WTC11 (cell line): Measurements from ENCODE around the gene FGD2. TPM values are rescaled to one million over a fixed set of nuclear protein-coding genes. Genes with fewer than 3 reads are reported as not detected.

ENCODE experiments used
- ATAC-seq: fragments of 200-7000 bp; cut with Tn5 transposase; 2 replicates; pipeline ENCODE4 v1.10.0; 2021; ENCODE audit warnings: mild to moderate bottlenecking, moderate library complexity
- CTCF ChIA-PET: fragments of 300-600 bp; sonication (Branson Sonifier 250); formaldehyde crosslinking; loops from one replicate; lab custom pipeline; 2021; ENCODE audit warnings: antibody characterized with exemption; lab: Charles Lee
- POLR2A ChIA-PET: fragments of 350-600 bp; sonication (Branson Sonifier 250); formaldehyde crosslinking; loops from one replicate; lab custom pipeline; 2021; ENCODE audit warnings: antibody characterized with exemption; lab: Charles Lee
- DNase-seq: peaks from one replicate; pipeline ENCODE4 v3.0.0; 2021; ENCODE audit warnings: low spot score
- H3K27ac Mint-ChIP-seq: 2 replicates; pipeline ENCODE4 v1.8.0; 2021; ENCODE audit warnings: mixed read lengths
- H3K27me3 Mint-ChIP-seq: 2 replicates; pipeline ENCODE4 v1.8.0; 2021; ENCODE audit warnings: low read depth, mild to moderate bottlenecking, moderate library complexity, mixed read lengths
- H3K36me3 Mint-ChIP-seq: 2 replicates; pipeline ENCODE4 v1.8.0; 2021; ENCODE audit warnings: mixed read lengths
- H3K4me1 Mint-ChIP-seq: 2 replicates; pipeline ENCODE4 v1.8.0; 2022; ENCODE audit warnings: mixed read lengths
- H3K4me3 Mint-ChIP-seq: 2 replicates; pipeline ENCODE4 v1.8.0; 2021; ENCODE audit warnings: mild to moderate bottlenecking, moderate library complexity, mixed read lengths
- H3K9me3 Mint-ChIP-seq: 2 replicates; pipeline ENCODE4 v1.8.0; 2021; ENCODE audit warnings: mixed read lengths
- ATF1 ChIP-seq: sonication (generic); formaldehyde crosslinking; IDR thresholded peaks from 2 replicates; pipeline ENCODE4 v1.8.1; 2023; ENCODE audit warnings: mild to moderate bottlenecking, moderate library complexity, missing genetic modification reagents
- CREM ChIP-seq: sonication (generic); formaldehyde crosslinking; IDR thresholded peaks from 2 replicates; pipeline ENCODE4 v1.8.1; 2022; ENCODE audit warnings: mild to moderate bottlenecking, missing genetic modification reagents, moderate library complexity
- ESRRA ChIP-seq: sonication (generic); formaldehyde crosslinking; IDR thresholded peaks from 2 replicates; pipeline ENCODE4 v1.8.1; 2022; ENCODE audit warnings: mild to moderate bottlenecking, missing genetic modification reagents, borderline replicate concordance
- GRHL2 ChIP-seq: fragments of 250-450 bp; sonication (Bioruptor Pico); IDR thresholded peaks from 2 replicates; pipeline ENCODE4 v1.8.0; 2022; ENCODE audit warnings: mild to moderate bottlenecking, moderate library complexity; ENCODE audit not compliant: insufficient replicate concordance, severe bottlenecking
- GTF2I ChIP-seq: fragments of 250-450 bp; sonication (Bioruptor Pico); conservative IDR thresholded peaks from 2 replicates; pipeline ENCODE4 v1.4.0; 2021; ENCODE audit warnings: mild to moderate bottlenecking
- JAZF1 ChIP-seq: fragments of 250-450 bp; sonication (Bioruptor Pico); IDR thresholded peaks from 2 replicates; pipeline ENCODE4 v1.9.0; 2021; ENCODE audit warnings: moderate library complexity, mild to moderate bottlenecking, inconsistent platforms
- NFATC4 ChIP-seq: fragments of 250-450 bp; sonication (Bioruptor Pico); IDR thresholded peaks from 2 replicates; pipeline ENCODE4 v1.9.0; 2021; ENCODE audit warnings: mild to moderate bottlenecking
- OVOL2 ChIP-seq: fragments of 250-450 bp; sonication (Bioruptor Pico); IDR thresholded peaks from 2 replicates; pipeline ENCODE4 v1.9.0; 2021; ENCODE audit warnings: mild to moderate bottlenecking, borderline replicate concordance
- RELA ChIP-seq: sonication (generic); formaldehyde crosslinking; IDR thresholded peaks from 2 replicates; pipeline ENCODE4 v1.8.1; 2022; ENCODE audit warnings: missing genetic modification reagents, mild to moderate bottlenecking, borderline replicate concordance
- RORB ChIP-seq: fragments of 250-450 bp; sonication (Bioruptor Pico); IDR thresholded peaks from 2 replicates; pipeline ENCODE4 v1.9.0; 2021; ENCODE audit warnings: mild to moderate bottlenecking
- SMAD3 ChIP-seq: sonication (generic); formaldehyde crosslinking; IDR thresholded peaks from 2 replicates; pipeline ENCODE4 v1.8.0; 2022; ENCODE audit warnings: missing genetic modification reagents, mild to moderate bottlenecking, borderline replicate concordance
- SMAD4 ChIP-seq: sonication (generic); formaldehyde crosslinking; IDR thresholded peaks from 2 replicates; pipeline ENCODE4 v1.8.0; 2022; ENCODE audit warnings: mild to moderate bottlenecking, missing genetic modification reagents
- TEAD4 ChIP-seq: sonication (generic); formaldehyde crosslinking; IDR thresholded peaks from 2 replicates; pipeline ENCODE4 v1.8.0; 2022; ENCODE audit warnings: mild to moderate bottlenecking, missing genetic modification reagents
- ZNF263 ChIP-seq: sonication (generic); formaldehyde crosslinking; IDR thresholded peaks from 2 replicates; pipeline ENCODE4 v1.8.1; 2022; ENCODE audit warnings: low read depth, mild to moderate bottlenecking, moderate library complexity, missing genetic modification reagents
- ZNF317 ChIP-seq: sonication (generic); formaldehyde crosslinking; IDR thresholded peaks from 2 replicates; pipeline ENCODE4 v1.8.1; 2023; ENCODE audit warnings: low read depth, mild to moderate bottlenecking, moderate library complexity, missing genetic modification reagents, borderline replicate concordance
- ZNF396 ChIP-seq: fragments of 250-450 bp; sonication (Bioruptor Pico); IDR thresholded peaks from 2 replicates; pipeline ENCODE4 v1.8.0; 2021; ENCODE audit warnings: mild to moderate bottlenecking, moderate library complexity, borderline replicate concordance
- total RNA-seq: library from RNA; stranded (reverse); gene quantifications from 3 replicates; pipeline ENCODE4 v1.2.3, GENCODE V29; 2021
- TF ChIP-seq, protein P1 (sequence below): fragments of 250-450 bp; sonication (Bioruptor Pico); IDR thresholded peaks from 2 replicates; pipeline ENCODE4 v1.9.0; 2021; ENCODE audit warnings: mild to moderate bottlenecking
- TF ChIP-seq, protein P2 (sequence below): sonication (generic); formaldehyde crosslinking; IDR thresholded peaks from 2 replicates; pipeline ENCODE4 v1.8.0; 2022; ENCODE audit warnings: mild to moderate bottlenecking, missing genetic modification reagents
- TF ChIP-seq, protein P3 (sequence below): sonication (generic); formaldehyde crosslinking; IDR thresholded peaks from 2 replicates; pipeline ENCODE4 v1.8.0; 2022; ENCODE audit warnings: mild to moderate bottlenecking, missing genetic modification reagents
- TF ChIP-seq, protein P4 (sequence below): sonication (generic); formaldehyde crosslinking; IDR thresholded peaks from 2 replicates; pipeline ENCODE4 v1.8.1; 2022; ENCODE audit warnings: low read depth, mild to moderate bottlenecking, moderate library complexity, missing genetic modification reagents, borderline replicate concordance
- TF ChIP-seq, protein P5 (sequence below): fragments of 250-450 bp; sonication (Bioruptor Pico); IDR thresholded peaks from 2 replicates; pipeline ENCODE4 v2.1.2; 2022; ENCODE audit warnings: mild to moderate bottlenecking, moderate library complexity
- TF ChIP-seq, protein P6 (sequence below): sonication (generic); formaldehyde crosslinking; IDR thresholded peaks from 2 replicates; pipeline ENCODE4 v1.8.0; 2022; ENCODE audit warnings: mild to moderate bottlenecking, missing genetic modification reagents

FGD2 gene
- total RNA-seq, 1 experiment from 2014 or later = 0.31 TPM

DNA sequence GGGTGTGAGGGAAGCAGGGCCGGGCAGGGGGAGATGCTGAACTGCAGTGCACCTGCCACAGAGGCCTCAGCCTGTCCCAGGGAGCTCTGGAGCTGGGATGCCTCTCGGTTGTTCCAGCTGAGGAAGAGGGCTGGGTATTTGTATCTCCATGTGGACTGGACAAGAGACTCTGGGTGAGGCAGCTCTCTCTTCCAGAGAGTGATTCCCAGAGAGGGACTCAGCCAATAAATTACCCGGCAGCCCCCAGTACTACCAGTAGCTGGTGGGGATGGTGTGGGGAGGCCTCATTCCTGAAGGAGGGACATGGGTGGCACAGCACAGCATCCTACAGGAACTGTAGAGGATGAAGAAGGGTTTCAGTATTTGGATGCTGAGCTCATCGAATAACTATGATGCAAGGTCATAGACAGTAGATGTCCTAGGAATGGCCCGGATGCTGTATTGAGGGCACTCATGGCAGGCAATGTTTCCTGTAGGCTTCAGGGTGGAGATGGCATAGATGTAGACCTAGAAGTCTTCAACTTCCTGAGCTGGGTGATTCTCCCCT lies 1.4 kb downstream of the FGD2 start:
- no peak overlapping the region for H3K27ac Mint-ChIP-seq
- no peaks in the 10 kb centered on the region for H3K9me3 Mint-ChIP-seq
- ATAC-seq = no peak
- TF ChIP-seq, protein P1, sequence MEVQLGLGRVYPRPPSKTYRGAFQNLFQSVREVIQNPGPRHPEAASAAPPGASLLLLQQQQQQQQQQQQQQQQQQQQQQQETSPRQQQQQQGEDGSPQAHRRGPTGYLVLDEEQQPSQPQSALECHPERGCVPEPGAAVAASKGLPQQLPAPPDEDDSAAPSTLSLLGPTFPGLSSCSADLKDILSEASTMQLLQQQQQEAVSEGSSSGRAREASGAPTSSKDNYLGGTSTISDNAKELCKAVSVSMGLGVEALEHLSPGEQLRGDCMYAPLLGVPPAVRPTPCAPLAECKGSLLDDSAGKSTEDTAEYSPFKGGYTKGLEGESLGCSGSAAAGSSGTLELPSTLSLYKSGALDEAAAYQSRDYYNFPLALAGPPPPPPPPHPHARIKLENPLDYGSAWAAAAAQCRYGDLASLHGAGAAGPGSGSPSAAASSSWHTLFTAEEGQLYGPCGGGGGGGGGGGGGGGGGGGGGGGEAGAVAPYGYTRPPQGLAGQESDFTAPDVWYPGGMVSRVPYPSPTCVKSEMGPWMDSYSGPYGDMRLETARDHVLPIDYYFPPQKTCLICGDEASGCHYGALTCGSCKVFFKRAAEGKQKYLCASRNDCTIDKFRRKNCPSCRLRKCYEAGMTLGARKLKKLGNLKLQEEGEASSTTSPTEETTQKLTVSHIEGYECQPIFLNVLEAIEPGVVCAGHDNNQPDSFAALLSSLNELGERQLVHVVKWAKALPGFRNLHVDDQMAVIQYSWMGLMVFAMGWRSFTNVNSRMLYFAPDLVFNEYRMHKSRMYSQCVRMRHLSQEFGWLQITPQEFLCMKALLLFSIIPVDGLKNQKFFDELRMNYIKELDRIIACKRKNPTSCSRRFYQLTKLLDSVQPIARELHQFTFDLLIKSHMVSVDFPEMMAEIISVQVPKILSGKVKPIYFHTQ (CRISPR knock-in tag) = no peak
- TF ChIP-seq SMAD4 (CRISPR knock-in tag) = no peak
- TF ChIP-seq, protein P2, sequence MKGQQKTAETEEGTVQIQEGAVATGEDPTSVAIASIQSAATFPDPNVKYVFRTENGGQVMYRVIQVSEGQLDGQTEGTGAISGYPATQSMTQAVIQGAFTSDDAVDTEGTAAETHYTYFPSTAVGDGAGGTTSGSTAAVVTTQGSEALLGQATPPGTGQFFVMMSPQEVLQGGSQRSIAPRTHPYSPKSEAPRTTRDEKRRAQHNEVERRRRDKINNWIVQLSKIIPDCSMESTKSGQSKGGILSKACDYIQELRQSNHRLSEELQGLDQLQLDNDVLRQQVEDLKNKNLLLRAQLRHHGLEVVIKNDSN = no peak
- no peak for TF ChIP-seq ZNF396
- no peak for TF ChIP-seq RORB (CRISPR knock-in tag)
- no peak for TF ChIP-seq ATF1 (CRISPR knock-in tag)
- no peak for TF ChIP-seq CREM
- TF ChIP-seq, protein P3, sequence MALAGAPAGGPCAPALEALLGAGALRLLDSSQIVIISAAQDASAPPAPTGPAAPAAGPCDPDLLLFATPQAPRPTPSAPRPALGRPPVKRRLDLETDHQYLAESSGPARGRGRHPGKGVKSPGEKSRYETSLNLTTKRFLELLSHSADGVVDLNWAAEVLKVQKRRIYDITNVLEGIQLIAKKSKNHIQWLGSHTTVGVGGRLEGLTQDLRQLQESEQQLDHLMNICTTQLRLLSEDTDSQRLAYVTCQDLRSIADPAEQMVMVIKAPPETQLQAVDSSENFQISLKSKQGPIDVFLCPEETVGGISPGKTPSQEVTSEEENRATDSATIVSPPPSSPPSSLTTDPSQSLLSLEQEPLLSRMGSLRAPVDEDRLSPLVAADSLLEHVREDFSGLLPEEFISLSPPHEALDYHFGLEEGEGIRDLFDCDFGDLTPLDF (CRISPR knock-in tag) = no peak
- TF ChIP-seq, protein P4, sequence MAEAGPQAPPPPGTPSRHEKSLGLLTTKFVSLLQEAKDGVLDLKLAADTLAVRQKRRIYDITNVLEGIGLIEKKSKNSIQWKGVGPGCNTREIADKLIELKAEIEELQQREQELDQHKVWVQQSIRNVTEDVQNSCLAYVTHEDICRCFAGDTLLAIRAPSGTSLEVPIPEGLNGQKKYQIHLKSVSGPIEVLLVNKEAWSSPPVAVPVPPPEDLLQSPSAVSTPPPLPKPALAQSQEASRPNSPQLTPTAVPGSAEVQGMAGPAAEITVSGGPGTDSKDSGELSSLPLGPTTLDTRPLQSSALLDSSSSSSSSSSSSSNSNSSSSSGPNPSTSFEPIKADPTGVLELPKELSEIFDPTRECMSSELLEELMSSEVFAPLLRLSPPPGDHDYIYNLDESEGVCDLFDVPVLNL (CRISPR knock-in tag) = no peak
- TF ChIP-seq, protein P5, sequence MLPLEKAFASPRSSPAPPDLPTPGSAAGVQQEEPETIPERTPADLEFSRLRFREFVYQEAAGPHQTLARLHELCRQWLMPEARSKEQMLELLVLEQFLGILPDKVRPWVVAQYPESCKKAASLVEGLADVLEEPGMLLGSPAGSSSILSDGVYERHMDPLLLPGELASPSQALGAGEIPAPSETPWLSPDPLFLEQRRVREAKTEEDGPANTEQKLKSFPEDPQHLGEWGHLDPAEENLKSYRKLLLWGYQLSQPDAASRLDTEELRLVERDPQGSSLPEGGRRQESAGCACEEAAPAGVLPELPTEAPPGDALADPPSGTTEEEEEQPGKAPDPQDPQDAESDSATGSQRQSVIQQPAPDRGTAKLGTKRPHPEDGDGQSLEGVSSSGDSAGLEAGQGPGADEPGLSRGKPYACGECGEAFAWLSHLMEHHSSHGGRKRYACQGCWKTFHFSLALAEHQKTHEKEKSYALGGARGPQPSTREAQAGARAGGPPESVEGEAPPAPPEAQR = no peak
- no peak for TF ChIP-seq TEAD4 (CRISPR knock-in tag)
- no peak for TF ChIP-seq GTF2I (CRISPR knock-in tag)
- no peak for TF ChIP-seq ZNF263 (CRISPR knock-in tag)
- TF ChIP-seq, all 79 proteins: peak for 0
- no peak overlapping the region for H3K4me3 Mint-ChIP-seq
- H3K4me1 Mint-ChIP-seq = no peaks in the 10 kb centered on the region
- H3K27me3 Mint-ChIP-seq = no peaks in the 10 kb centered on the region
- H3K36me3 Mint-ChIP-seq = no peaks in the 10 kb centered on the region
- ChIA-PET POLR2A (interaction anchor here (0.6 to 2.1 kb wide), 2 partner anchors 11 to 406 kb away, joined by 5 to 9 read pairs; no protein-coding TSS in a partner anchor), CTCF (interaction anchor here (0.7 to 2.6 kb wide), 9 partner anchors 10 to 239 kb away, joined by 3 to 41 read pairs (median 4); no protein-coding TSS in a partner anchor)
- no peak for DNase-seq

DNA sequence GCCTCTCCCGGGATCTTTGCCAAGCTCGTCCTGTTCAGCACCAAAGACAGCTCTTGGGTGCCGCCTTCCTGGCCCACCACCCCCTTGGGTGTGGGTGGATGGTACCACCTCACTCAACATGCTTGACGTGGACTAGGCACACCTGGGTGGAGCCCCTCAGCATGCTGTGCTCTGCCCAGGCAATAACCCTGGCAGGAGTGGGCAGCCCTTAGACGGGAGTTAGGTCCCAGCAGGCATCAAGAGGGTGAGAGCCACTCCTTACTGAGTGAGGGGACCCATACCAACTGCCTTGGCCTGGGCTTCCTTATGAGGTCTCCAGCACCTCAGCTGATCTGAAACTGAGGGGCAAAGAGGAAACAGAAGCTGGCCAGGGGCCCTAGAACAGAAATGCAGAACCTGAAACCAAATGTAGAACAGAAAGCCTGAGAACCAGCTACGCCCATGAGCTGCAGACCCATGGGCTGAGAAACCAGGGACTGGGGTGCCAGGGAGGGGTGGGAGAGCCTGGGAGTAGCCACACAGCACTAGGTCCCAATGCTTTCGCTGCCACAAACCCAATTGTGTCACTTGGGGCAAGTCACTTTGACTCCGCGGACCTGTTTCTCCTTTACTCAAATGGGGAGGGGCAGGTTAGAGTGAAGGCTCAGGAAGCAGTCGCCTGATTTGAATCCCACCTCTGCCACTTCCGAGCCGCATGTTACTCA lies 2.0 kb downstream of the FGD2 start:
- TF ChIP-seq OVOL2 (CRISPR knock-in tag) (no peak), GRHL2 (no peak), ZNF317 (CRISPR knock-in tag) (no peak), NFATC4 (CRISPR knock-in tag) (no peak), ESRRA (CRISPR knock-in tag) (no peak), SMAD3 (CRISPR knock-in tag) (no peak), JAZF1 (no peak), RELA (CRISPR knock-in tag) (no peak), ZNF263 (CRISPR knock-in tag) (no peak), ATF1 (CRISPR knock-in tag) (no peak)
- TF ChIP-seq, protein P6, sequence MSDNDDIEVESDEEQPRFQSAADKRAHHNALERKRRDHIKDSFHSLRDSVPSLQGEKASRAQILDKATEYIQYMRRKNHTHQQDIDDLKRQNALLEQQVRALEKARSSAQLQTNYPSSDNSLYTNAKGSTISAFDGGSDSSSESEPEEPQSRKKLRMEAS (CRISPR knock-in tag) = no peak
- TF ChIP-seq, protein P5 = no peak
- Mint-ChIP-seq H3K4me3 (no peak overlapping the region), H3K27me3 (no peaks in the 10 kb centered on the region), H3K9me3 (no peaks in the 10 kb centered on the region), H3K36me3 (no peaks in the 10 kb centered on the region), H3K27ac (no peak overlapping the region; the same call in 1 of the 2 replicates), H3K4me1 (no peaks in the 10 kb centered on the region)
- ATAC-seq (no peak), DNase-seq (no peak)
- CTCF ChIA-PET = interaction anchor here (0.6 to 2.6 kb wide), 9 partner anchors 9 to 319 kb away, joined by 3 to 41 read pairs (median 4); no protein-coding TSS in a partner anchor
- POLR2A ChIA-PET = interaction anchor here (2.1 kb wide), 1 partner anchor 11 kb away, joined by 5 read pairs; no protein-coding TSS in a partner anchor
